Neuronal stem cell (in vitro differentiated cells): ENCODE results near the gene CMSS1.
"Not testable (repeated sequence)": the region's sequence is repeated elsewhere in the genome, so short reads cannot be mapped to it uniquely, and the experiment has no call there.

Experiments used
- DNase-seq: peaks from one replicate; pipeline ENCODE4 v3.0.0-alpha.2; 2013; ENCODE audit warnings: low spot score
- H2AFZ ChIP-seq: one replicate; pipeline ENCODE4 v1.6.1; 2013; ENCODE audit warnings: mild to moderate bottlenecking, low read length, inconsistent platforms
- H2AK5ac ChIP-seq: 2 replicates; pipeline ENCODE4 v1.6.1; 2013; ENCODE audit warnings: low read depth, mild to moderate bottlenecking, inconsistent platforms, low read length, moderate library complexity, mixed read lengths
- H2BK120ac ChIP-seq: 2 replicates; pipeline ENCODE4 v1.6.1; 2013; ENCODE audit warnings: low read depth, mild to moderate bottlenecking, inconsistent platforms, low read length, moderate library complexity, mixed read lengths
- H2BK12ac ChIP-seq: one replicate; pipeline ENCODE4 v1.6.1; 2013; ENCODE audit warnings: low read length, inconsistent platforms
- H2BK15ac ChIP-seq: 2 replicates; pipeline ENCODE4 v1.6.1; 2013; ENCODE audit warnings: mild to moderate bottlenecking, low read length, inconsistent platforms, mixed read lengths
- H2BK5ac ChIP-seq: one replicate; pipeline ENCODE4 v1.6.1; 2013; ENCODE audit warnings: inconsistent platforms, mild to moderate bottlenecking, low read length, moderate library complexity
- H3K14ac ChIP-seq: one replicate; pipeline ENCODE4 v1.6.1; 2013; ENCODE audit warnings: low read length, inconsistent platforms
- H3K18ac ChIP-seq: 2 replicates; pipeline ENCODE4 v1.6.1; 2013; ENCODE audit warnings: low read length, inconsistent platforms
- H3K23ac ChIP-seq: 2 replicates; pipeline ENCODE4 v1.6.1; 2013; ENCODE audit warnings: low read depth, mild to moderate bottlenecking, mixed read lengths, low read length, inconsistent platforms; ENCODE audit not compliant: poor library complexity
- H3K27ac ChIP-seq: replicated peaks from 3 replicates; pipeline ENCODE4 v1.5.1; 2013; ENCODE audit warnings: low read length, inconsistent platforms
- H3K27me3 ChIP-seq, 3 experiments: 2 replicates each; pipeline ENCODE4 v1.6.1; 2013; ENCODE audit warnings: low read length in 3 of 3, mild to moderate bottlenecking in 2 of 3, inconsistent platforms in 1 of 3, low read depth in 1 of 3, mixed read lengths in 1 of 3, moderate library complexity in 1 of 3; ENCODE audit not compliant: control insufficient read depth in 3 of 3, insufficient read depth in 3 of 3
- H3K36me3 ChIP-seq, 2 donors: replicated peaks in 1 of 2; 2 replicates each; pipeline ENCODE4 v1.6.1; 2013; ENCODE audit warnings: low read length in 2 of 2; ENCODE audit not compliant: control insufficient read depth in 2 of 2, insufficient read depth in 2 of 2
- H3K4ac ChIP-seq: 2 replicates; pipeline ENCODE4 v1.6.1; 2013; ENCODE audit warnings: inconsistent platforms, mild to moderate bottlenecking, low read length, moderate library complexity
- H3K4me1 ChIP-seq, 2 donors: 1 replicate in 1 of 2; 2 replicates in 1 of 2; pipeline ENCODE4 v1.6.1; 2013; ENCODE audit warnings: low read length in 2 of 2, low read depth in 1 of 2; ENCODE audit not compliant: control insufficient read depth in 2 of 2, insufficient read depth in 1 of 2
- H3K4me2 ChIP-seq: one replicate; pipeline ENCODE4 v1.6.1; 2013; ENCODE audit warnings: mild to moderate bottlenecking, low read length, inconsistent platforms; ENCODE audit not compliant: insufficient read depth, poor library complexity, severe bottlenecking
- H3K4me3 ChIP-seq, 2 donors: 2 replicates each; pipeline ENCODE4 v1.5.1; 2013; ENCODE audit warnings: low read length in 2 of 2, mild to moderate bottlenecking in 2 of 2, inconsistent platforms in 1 of 2, moderate library complexity in 1 of 2
- H3K79me1 ChIP-seq: one replicate; pipeline ENCODE4 v1.6.1; 2013; ENCODE audit warnings: low read depth, mild to moderate bottlenecking, inconsistent platforms, low read length, moderate library complexity
- H3K9ac ChIP-seq: one replicate; pipeline ENCODE4 v1.6.1; 2013; ENCODE audit warnings: mild to moderate bottlenecking, low read depth, low read length, inconsistent platforms; ENCODE audit not compliant: poor library complexity
- H3K9me3 ChIP-seq, 2 donors: replicated peaks in 1 of 2; 2 replicates each; pipeline versions ENCODE3 to v1.6.1; 2013; ENCODE audit warnings: low read length in 2 of 2, mild to moderate bottlenecking in 2 of 2, inconsistent platforms in 1 of 2, low read depth in 1 of 2, mixed read lengths in 1 of 2, moderate library complexity in 1 of 2; ENCODE audit not compliant: control insufficient read depth in 2 of 2, insufficient read depth in 1 of 2
- H4K8ac ChIP-seq: one replicate; pipeline ENCODE4 v1.6.1; 2013; ENCODE audit warnings: low read depth, mild to moderate bottlenecking, inconsistent platforms, low read length, moderate library complexity
- H4K91ac ChIP-seq: one replicate; pipeline ENCODE4 v1.6.1; 2013; ENCODE audit warnings: low read length, low read depth, mild to moderate bottlenecking, inconsistent platforms; ENCODE audit not compliant: poor library complexity
- WGBS, 2 donors: extraction: QIAGEN DNeasy Blood & Tissue Kit; methylation state at CpG; one replicate each; pipeline ENCODE4 v1.1.7; 2013; ENCODE audit warnings: missing lambda C conversion rate in 2 of 2, mixed read lengths in 1 of 2; ENCODE audit not compliant: insufficient read length in 2 of 2, insufficient replicate concordance in 1 of 2; ENCODE audit errors: extremely low coverage in 2 of 2; 5-methylcytosine and 5-hydroxymethylcytosine counted together

Gene CMSS1

DNA sequence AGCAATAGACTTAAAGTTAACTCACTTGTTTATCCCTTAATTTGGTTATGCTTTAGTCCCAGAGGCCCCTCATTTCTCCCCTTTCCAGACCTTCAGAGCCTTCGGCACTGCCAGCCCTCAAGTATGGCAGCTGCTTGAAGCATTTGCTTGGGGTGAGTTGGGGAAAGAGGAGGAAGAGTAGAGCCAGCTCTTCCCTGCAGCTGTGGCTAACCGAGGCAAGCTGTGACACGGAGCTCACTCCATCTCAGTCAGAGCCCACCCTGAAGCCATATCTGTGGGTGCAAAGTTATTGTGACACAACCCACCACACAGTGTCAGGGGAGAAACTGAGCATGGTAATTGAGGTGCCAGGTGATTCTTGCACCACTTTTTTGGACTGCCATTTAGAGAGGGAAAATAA is 230.6 kb downstream of the CMSS1 start:
- no CpG with 5 or more reads among the region's 3 CpGs for WGBS, 2 donors
- H2AFZ ChIP-seq = no peak overlapping the region

DNA sequence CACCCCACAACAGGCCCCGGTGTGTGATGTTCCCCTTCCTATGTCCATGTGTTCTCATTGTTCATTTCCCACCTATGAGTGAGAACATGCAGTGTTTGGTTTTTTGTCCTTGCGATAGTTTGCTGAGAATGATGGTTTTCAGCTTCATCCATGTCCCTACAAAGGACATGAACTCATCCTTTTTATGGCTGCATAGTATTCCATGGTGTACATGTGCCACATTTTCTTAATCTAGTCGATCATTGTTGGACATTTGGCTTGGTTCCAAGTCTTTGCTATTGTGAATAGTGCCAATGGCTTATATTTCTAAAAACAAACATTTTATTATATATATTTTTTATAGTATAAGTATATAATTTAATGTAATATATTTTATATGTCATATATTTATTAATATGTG is 233.9 kb downstream of the CMSS1 start:
- not testable (repeated sequence) for H2BK12ac ChIP-seq, H3K9me3 ChIP-seq, H2AK5ac ChIP-seq, H4K8ac ChIP-seq, H3K4me3 ChIP-seq, H3K9ac ChIP-seq, H3K79me1 ChIP-seq, H2BK15ac ChIP-seq, H2BK5ac ChIP-seq, H3K4me2 ChIP-seq, H2AFZ ChIP-seq, H3K27ac ChIP-seq, H3K27me3 ChIP-seq, H3K18ac ChIP-seq, H3K14ac ChIP-seq, H4K91ac ChIP-seq, H2BK120ac ChIP-seq, H3K23ac ChIP-seq, DNase-seq, H3K36me3 ChIP-seq, H3K4ac ChIP-seq
- peaks cover 7 to 25% of the 10 kb centered on the region in 2 donors for H3K4me1 ChIP-seq
- WGBS, 2 donors = no CpG with 5 or more reads among the region's 3 CpGs

More for the DNA sequence above, 230.6 kb downstream of the CMSS1 start:
- H4K8ac ChIP-seq = no peak overlapping the region
- no peak overlapping the region for H2BK12ac ChIP-seq
- no peak overlapping the region for H2BK15ac ChIP-seq
- no peak overlapping the region for H2AK5ac ChIP-seq
- H3K23ac ChIP-seq = no peak overlapping the region
- no peak overlapping the region for H4K91ac ChIP-seq
- H3K36me3 ChIP-seq = no peaks in the 10 kb centered on the region
- no peaks in the 10 kb centered on the region for H3K79me1 ChIP-seq
- H3K4ac ChIP-seq = no peak overlapping the region
- H3K9me3 ChIP-seq = peaks cover 0 to 4% of the 10 kb centered on the region in 2 donors
- no peak overlapping the region for H2BK120ac ChIP-seq
- no peak overlapping the region for H3K4me3 ChIP-seq
- H3K4me1 ChIP-seq = peaks cover 3 to 14% of the 10 kb centered on the region in 2 donors
- no peak overlapping the region for H2BK5ac ChIP-seq
- no peak overlapping the region for H3K4me2 ChIP-seq
- H3K9ac ChIP-seq = no peak overlapping the region
- H3K27ac ChIP-seq = no peak overlapping the region
- no peak for DNase-seq
- H3K27me3 ChIP-seq = no peaks in the 10 kb centered on the region
- no peak overlapping the region for H3K14ac ChIP-seq
- no peak overlapping the region for H3K18ac ChIP-seq

- no peak overlapping the region for H3K4ac ChIP-seq
- peaks cover 0 to 9% of the 10 kb centered on the region in 2 donors for H3K9me3 ChIP-seq
- no peak overlapping the region for H2BK12ac ChIP-seq
- H3K36me3 ChIP-seq = no peaks in the 10 kb centered on the region
- no peak overlapping the region for H3K18ac ChIP-seq
- no peak overlapping the region for H2BK120ac ChIP-seq
- H3K4me1 ChIP-seq = peaks cover 4 to 11% of the 10 kb centered on the region in 2 donors
- H4K91ac ChIP-seq = no peak overlapping the region
- DNase-seq = no peak
- no peak overlapping the region for H2BK15ac ChIP-seq
- H2BK5ac ChIP-seq = no peak overlapping the region
- no peak overlapping the region for H3K14ac ChIP-seq
- H3K23ac ChIP-seq = no peak overlapping the region
- no peak overlapping the region for H3K9ac ChIP-seq
- WGBS, 2 donors = no CpG with 5 or more reads among the region's 6 CpGs
- H2AK5ac ChIP-seq = no peak overlapping the region
- H3K4me2 ChIP-seq = no peak overlapping the region
- H3K27ac ChIP-seq = no peak overlapping the region
- H3K79me1 ChIP-seq = no peaks in the 10 kb centered on the region
- H2AFZ ChIP-seq = no peak overlapping the region
- no peaks in the 10 kb centered on the region for H3K27me3 ChIP-seq
- no peak overlapping the region for H3K4me3 ChIP-seq
- no peak overlapping the region for H4K8ac ChIP-seq
Observed at GRCh38 chr3:100053951-100054620, 236.4 kb downstream of the CMSS1 start.

GRCh38 chr3:100057716-100058575 is 240.3 kb downstream of the CMSS1 start:
- no peak overlapping the region for H4K8ac ChIP-seq
- WGBS, 2 donors = no CpG with 5 or more reads among the region's 8 CpGs

More at GRCh38 chr3:100057716-100058575, 240.3 kb downstream of the CMSS1 start:
- Histone ChIP-seq H3K36me3 (no peaks in the 10 kb centered on the region), H2BK120ac (no peak overlapping the region), H2AFZ (no peak overlapping the region), H2AK5ac (no peak overlapping the region), H3K23ac (no peak overlapping the region), H3K4me3 (no peak overlapping the region), H3K27ac (no peak overlapping the region), H3K79me1 (no peaks in the 10 kb centered on the region), H3K9me3 (peaks cover 0 to 8% of the 10 kb centered on the region in 2 donors), H4K91ac (no peak overlapping the region), H3K4ac (no peak overlapping the region), H3K4me1 (peaks cover 4 to 11% of the 10 kb centered on the region in 2 donors), H3K14ac (no peak overlapping the region), H3K18ac (no peak overlapping the region), H2BK12ac (no peak overlapping the region), H3K9ac (no peak overlapping the region), H3K4me2 (no peak overlapping the region), H2BK15ac (no peak overlapping the region), H3K27me3 (no peaks in the 10 kb centered on the region), H2BK5ac (no peak overlapping the region)
- DNase-seq = no peak
